Measurements from ENCODE around the gene MED13L. TPM values are rescaled to one million over a fixed set of nuclear protein-coding genes. Genes with fewer than 3 reads are reported as not detected.

MED13L gene
- total and polyA plus RNA-seq, 2 of the 8 experiments (the other 6 are each of a cell fraction or from before 2014, with no cell fraction given): 15.9 to 51.7 TPM

GRCh38 chr12:116182359-116183063, 95.0 kb downstream of the MED13L start:
- CTCF ChIA-PET (ENCODE audit: partially characterized antibody): no interaction called here

More at GRCh38 chr12:116182359-116183063, 95.0 kb downstream of the MED13L start:
- no peak overlapping the region for H2BK120ac ChIP-seq (replicated peaks; ENCODE audit: low read depth, low read length)
- H2BK15ac ChIP-seq (ENCODE audit: low read length): no peak overlapping the region
- H3K23ac ChIP-seq (ENCODE audit: insufficient read length): no peak overlapping the region
- no peaks in the 10 kb centered on the region for H3K9me3 ChIP-seq (ENCODE audit: insufficient read depth in 2 of 2, low read depth in 1 of 2, low read length in 1 of 2)
- no peak overlapping the region for H2BK5ac ChIP-seq (ENCODE audit: low read depth, low read length)
- no peak overlapping the region for H3K18ac ChIP-seq (ENCODE audit: extremely low read depth, low read length)
- H4K5ac ChIP-seq (ENCODE audit: insufficient read length, low read depth, low read length): no peak overlapping the region
- no peak overlapping the region for H4K8ac ChIP-seq (ENCODE audit: extremely low read depth, insufficient read depth, low read length)
- H3K4me1 ChIP-seq (replicated peaks in 1 of 4; ENCODE audit: control insufficient read depth in 3 of 4, insufficient read depth in 4 of 4, low read length in 3 of 4): no peaks in the 10 kb centered on the region
- no peak overlapping the region for H2AK5ac ChIP-seq (ENCODE audit: low read depth, low read length)
- POLR2A ChIA-PET (ENCODE audit: partially characterized antibody): interaction anchor here (0.6 kb wide), 1 partner anchor 51 kb away, joined by 3 read pairs; no protein-coding TSS in a partner anchor
- H3K14ac ChIP-seq (ENCODE audit: insufficient read length): no peak overlapping the region
- H3K79me2 ChIP-seq (ENCODE audit: control insufficient read depth in 1 of 2, insufficient read depth in 2 of 2, low read length in 2 of 2): peaks cover 0 to 91% of the 10 kb centered on the region in 2 experiments; a peak in 3 of 4 replicates
- no peak overlapping the region for H3K4me2 ChIP-seq (ENCODE audit: insufficient read depth in 1 of 2, low read depth in 2 of 2, low read length in 2 of 2)
- H3K4ac ChIP-seq (replicated peaks; ENCODE audit: insufficient read length, low read depth, low read length): no peak overlapping the region
- H3K9ac ChIP-seq (replicated peaks in 1 of 4; ENCODE audit: extremely low read depth in 1 of 4, low read depth in 3 of 4, low read length in 3 of 4): no peak overlapping the region
- no peaks in the 10 kb centered on the region for H3K36me3 ChIP-seq (ENCODE audit: control insufficient read depth in 2 of 4, insufficient read depth in 4 of 4, low read length in 3 of 4)
- TF ChIP-seq JUND (IDR thresholded peaks at IDR 0.05; ENCODE audit: low read length): no peak
- no peak for TF ChIP-seq RXRA (IDR thresholded peaks at IDR 0.05; ENCODE audit: insufficient read depth, low read depth, low read length)
- no peak for TF ChIP-seq FOSL1 (IDR thresholded peaks at IDR 0.05; ENCODE audit: insufficient read depth, low read depth, low read length)
- no peak for TF ChIP-seq JUN (IDR thresholded peaks at IDR 0.05; ENCODE audit: low read depth, low read length)
- TF ChIP-seq SP4 (IDR thresholded peaks at IDR 0.05; ENCODE audit: low read length): no peak
- TF ChIP-seq SUZ12 (IDR thresholded peaks at IDR 0.05; ENCODE audit: low read length): no peak
- H4K20me1 ChIP-seq (replicated peaks in 1 of 2; ENCODE audit: control insufficient read depth in 1 of 2, insufficient read depth in 2 of 2, low read length in 2 of 2): peaks cover 5 to 6% of the 10 kb centered on the region in 2 experiments
- WGBS, 2 experiments (ENCODE audit: extremely low coverage in 1 of 2, insufficient coverage in 1 of 2, insufficient read length in 1 of 2, insufficient replicate concordance in 2 of 2, low coverage in 1 of 2, low lambda C conversion rate in 2 of 2, missing lambda C conversion rate in 1 of 2): 75% methylated on average over 1 of the region's 1 CpG; no CpG with 5 or more reads in 1 of the 2 experiments
- H3K56ac ChIP-seq (replicated peaks; ENCODE audit: insufficient read length, low read depth, low read length): no peak overlapping the region
- no peak overlapping the region for H2BK12ac ChIP-seq (ENCODE audit: low read depth, low read length)
- H3K4me3 ChIP-seq (ENCODE audit: extremely low read depth in 1 of 4, insufficient read depth in 2 of 4, low read depth in 3 of 4, low read length in 4 of 4): no peak overlapping the region
- H3K27me3 ChIP-seq (replicated peaks in 1 of 4; ENCODE audit: control insufficient read depth in 3 of 4, extremely low read depth in 1 of 4, insufficient read depth in 3 of 4, low read length in 3 of 4): peaks cover 0 to 1% (median 0%) of the 10 kb centered on the region in 4 experiments; a peak in 1 of 7 replicates
- FAIRE-seq (no peak), DNase-seq (ENCODE audit: low read depth in 1 of 2, low spot score in 2 of 2) (no peak)
- no peak overlapping the region for H2BK20ac ChIP-seq (ENCODE audit: low read length)
- H4K91ac ChIP-seq (replicated peaks; ENCODE audit: insufficient read length, low read length): no peak overlapping the region
- H3K79me1 ChIP-seq (ENCODE audit: low read depth, low read length): no peaks in the 10 kb centered on the region
- no peaks in the 10 kb centered on the region for H3K23me2 ChIP-seq (ENCODE audit: low read depth, low read length)
- no peak overlapping the region for H3K27ac ChIP-seq (ENCODE audit: low read depth, low read length)
- no peak overlapping the region for H2AFZ ChIP-seq (ENCODE audit: low read length)
